HEK293T (cell line): Measurements from ENCODE around the gene POGZ.

Source experiments
- FOXM1 ChIP-seq: fragments of 450-650 bp; IDR thresholded peaks from 2 replicates; pipeline ENCODE4 v1.6.1; 2017; ENCODE audit warnings: mild to moderate bottlenecking, borderline replicate concordance
- SUZ12 ChIP-seq: fragments of 450-650 bp; IDR thresholded peaks from 2 replicates; pipeline ENCODE4 v1.6.1; 2016; ENCODE audit warnings: mild to moderate bottlenecking
- TARDBP ChIP-seq: fragments of 450-650 bp; IDR thresholded peaks from 2 replicates; pipeline ENCODE4 v1.6.1; 2016

DNA sequence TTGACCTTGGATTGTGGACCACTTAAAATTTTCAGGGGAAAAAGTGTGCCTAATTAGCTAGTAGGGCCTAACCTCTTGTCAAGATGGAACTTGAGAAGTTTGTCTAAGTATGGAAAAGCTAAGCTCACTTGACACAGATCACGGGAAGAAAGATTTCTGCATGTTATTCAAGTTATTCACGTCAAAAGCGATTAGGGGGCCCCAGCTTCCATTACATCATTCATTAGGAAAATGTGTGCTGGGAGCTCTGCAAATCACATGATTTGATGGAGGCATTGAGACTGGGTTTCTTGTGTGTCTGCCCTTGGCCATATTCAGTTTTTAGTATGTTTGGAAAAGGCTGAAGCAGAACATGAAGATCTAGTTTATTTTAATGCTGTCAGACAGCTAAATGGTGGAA, 15.5 kb upstream of the POGZ start:
- TF ChIP-seq FOXM1 (no peak), TARDBP (no peak), SUZ12 (no peak)
